ENCODE results near the gene TM9SF4.

DNA sequence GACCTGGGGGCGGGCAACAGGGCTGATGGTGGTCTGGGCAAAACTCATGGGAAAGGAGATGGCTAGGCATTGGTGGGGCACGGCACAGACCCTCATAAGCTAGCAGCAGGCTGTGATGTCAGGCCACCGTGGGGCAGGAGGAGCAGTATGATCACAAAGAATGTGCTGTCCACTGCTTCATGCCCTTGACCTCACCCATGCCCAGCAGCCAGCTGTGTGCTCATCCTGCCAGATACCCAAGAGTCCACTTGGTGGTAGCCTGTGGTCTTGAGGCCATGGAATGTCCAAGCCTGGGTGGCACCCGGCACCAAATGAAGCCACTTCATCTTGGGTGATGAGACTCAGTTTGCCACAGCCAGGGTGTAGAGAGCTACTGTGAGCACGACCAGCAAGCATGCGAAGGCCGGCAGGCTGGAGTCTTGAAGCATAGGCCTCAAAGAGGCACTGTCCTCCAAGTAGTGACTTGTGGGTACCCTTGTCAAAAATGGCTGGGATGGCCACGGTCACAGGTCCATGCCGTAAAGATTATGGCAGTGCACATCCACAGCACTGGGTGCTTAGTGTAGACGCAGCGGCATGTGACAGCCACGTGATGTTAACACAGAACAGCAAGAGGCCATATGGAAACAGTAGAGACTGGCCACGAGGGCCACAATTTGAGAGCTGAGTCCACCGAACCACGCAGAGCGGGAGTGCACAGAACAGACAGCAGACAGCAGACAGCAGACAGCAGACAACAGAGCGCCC is 79.0 kb downstream of the TM9SF4 start:
- TF ChIP-seq JUN (IDR thresholded peaks at IDR 0.05; ENCODE audit: low read depth, low read length) (no peak), POLR2A (IDR thresholded peaks at IDR 0.05; ENCODE audit: control extremely low read depth in 1 of 2, low read depth in 2 of 2, low read length in 2 of 2) (no peak), RAD21 (IDR thresholded peaks at IDR 0.05 in 1 of 2, conservative IDR thresholded peaks at IDR 0.05 in 1 of 2; ENCODE audit: low read depth in 2 of 2, low read length in 2 of 2) (no peak), GTF2F1 (IDR thresholded peaks at IDR 0.05; ENCODE audit: borderline replicate concordance, low read depth, low read length) (no peak), BACH1 (IDR thresholded peaks at IDR 0.05; ENCODE audit: low read length) (no peak)
- TF ChIP-seq, protein P1, sequence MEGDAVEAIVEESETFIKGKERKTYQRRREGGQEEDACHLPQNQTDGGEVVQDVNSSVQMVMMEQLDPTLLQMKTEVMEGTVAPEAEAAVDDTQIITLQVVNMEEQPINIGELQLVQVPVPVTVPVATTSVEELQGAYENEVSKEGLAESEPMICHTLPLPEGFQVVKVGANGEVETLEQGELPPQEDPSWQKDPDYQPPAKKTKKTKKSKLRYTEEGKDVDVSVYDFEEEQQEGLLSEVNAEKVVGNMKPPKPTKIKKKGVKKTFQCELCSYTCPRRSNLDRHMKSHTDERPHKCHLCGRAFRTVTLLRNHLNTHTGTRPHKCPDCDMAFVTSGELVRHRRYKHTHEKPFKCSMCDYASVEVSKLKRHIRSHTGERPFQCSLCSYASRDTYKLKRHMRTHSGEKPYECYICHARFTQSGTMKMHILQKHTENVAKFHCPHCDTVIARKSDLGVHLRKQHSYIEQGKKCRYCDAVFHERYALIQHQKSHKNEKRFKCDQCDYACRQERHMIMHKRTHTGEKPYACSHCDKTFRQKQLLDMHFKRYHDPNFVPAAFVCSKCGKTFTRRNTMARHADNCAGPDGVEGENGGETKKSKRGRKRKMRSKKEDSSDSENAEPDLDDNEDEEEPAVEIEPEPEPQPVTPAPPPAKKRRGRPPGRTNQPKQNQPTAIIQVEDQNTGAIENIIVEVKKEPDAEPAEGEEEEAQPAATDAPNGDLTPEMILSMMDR (IDR thresholded peaks at IDR 0.05; ENCODE audit: control extremely low read depth in 1 of 3, insufficient read depth in 1 of 3, low read depth in 1 of 3, low read length in 3 of 3): peak in 1 of 3 experiments; percentile 10; a peak in 1 of 4 replicates

Data from H1 (cell line).